ENCODE measurements around the gene ANKRD27.
"Not testable (repeated sequence)": the region's sequence is repeated elsewhere in the genome, so short reads cannot be mapped to it uniquely, and the experiment has no call there.

ANKRD27 gene

GRCh38 chr19:32688311-32688710 lies 13.3 kb upstream of the ANKRD27 start:
- DNase-seq: no peak

GRCh38 chr19:32687681-32688080 lies 12.7 kb upstream of the ANKRD27 start:
- no peak for DNase-seq

GRCh38 chr19:32686847-32687475 lies 12.0 kb upstream of the ANKRD27 start:
- no peak for DNase-seq

- no peak for DNase-seq
These were observed 7.3 kb upstream of the ANKRD27 start for GRCh38 chr19:32682317-32682716.

DNA sequence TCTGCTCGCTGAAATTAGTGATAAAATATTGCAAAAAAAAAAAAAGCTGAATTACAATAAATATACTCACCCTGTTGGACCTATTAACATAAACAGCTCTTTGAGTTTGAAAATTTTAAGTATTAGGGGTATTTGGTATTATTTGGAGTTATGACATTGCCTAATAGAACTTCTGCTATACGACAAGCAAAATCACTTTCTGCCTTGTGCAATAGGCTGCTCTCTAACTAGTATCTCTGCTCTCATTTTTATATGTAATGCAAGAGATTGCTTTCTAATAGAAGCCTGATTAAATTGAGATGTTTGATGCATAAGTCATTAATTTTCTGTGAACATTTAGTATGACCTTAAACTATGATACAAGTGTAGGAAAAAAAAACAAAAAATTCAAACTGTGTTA lies 6.0 kb upstream of the ANKRD27 start:
- DNase-seq: no peak

DNA sequence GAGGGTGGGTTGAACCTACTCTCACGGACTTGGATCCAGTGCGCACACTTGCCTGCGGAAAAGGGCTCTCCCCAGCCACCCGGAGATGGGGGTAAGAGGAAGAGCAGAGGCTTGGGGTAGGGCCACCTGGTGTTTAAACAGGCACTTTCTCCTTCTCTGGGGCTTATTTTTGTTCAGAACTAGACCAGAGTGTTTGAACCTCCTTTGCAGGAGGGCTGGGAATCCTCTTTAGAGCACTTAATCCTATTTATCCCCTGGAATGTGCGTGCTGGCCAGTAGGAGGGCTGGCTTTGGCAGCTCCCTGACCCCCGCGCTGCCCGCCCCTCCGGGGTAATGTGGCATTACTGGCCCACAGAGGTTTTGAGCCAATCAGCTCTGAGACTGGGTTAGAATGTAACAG lies 2.7 kb upstream of the ANKRD27 start:
- DNase-seq: no peak

- DNase-seq: no peak
These were observed 1.9 kb upstream of the ANKRD27 start for GRCh38 chr19:32676895-32677359.

DNA sequence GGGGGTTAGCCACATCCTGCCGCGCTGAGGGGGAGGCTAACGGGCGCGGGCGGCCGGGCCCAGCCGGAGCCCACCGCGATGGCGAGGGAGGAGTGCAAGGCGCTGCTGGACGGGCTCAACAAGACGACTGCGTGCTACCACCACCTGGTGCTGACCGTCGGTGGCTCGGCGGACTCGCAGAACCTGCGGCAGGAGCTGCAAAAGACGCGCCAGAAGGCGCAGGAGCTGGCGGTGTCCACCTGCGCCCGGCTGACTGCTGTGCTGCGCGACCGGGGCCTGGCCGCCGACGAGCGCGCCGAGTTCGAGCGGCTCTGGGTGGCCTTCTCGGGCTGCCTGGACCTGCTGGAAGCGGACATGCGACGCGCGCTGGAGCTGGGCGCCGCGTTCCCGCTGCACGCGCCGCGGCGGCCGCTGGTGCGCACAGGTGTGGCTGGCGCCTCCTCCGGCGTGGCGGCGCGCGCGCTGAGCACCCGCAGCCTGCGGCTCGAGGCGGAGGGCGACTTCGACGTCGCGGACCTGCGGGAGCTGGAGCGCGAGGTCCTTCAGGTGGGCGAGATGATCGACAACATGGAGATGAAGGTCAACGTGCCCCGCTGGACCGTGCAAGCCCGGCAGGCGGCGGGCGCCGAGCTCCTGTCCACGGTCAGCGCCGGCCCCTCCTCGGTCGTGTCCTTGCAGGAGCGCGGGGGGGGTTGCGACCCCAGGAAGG lies 1.4 kb upstream of the ANKRD27 start:
- DNase-seq: no peak

DNA sequence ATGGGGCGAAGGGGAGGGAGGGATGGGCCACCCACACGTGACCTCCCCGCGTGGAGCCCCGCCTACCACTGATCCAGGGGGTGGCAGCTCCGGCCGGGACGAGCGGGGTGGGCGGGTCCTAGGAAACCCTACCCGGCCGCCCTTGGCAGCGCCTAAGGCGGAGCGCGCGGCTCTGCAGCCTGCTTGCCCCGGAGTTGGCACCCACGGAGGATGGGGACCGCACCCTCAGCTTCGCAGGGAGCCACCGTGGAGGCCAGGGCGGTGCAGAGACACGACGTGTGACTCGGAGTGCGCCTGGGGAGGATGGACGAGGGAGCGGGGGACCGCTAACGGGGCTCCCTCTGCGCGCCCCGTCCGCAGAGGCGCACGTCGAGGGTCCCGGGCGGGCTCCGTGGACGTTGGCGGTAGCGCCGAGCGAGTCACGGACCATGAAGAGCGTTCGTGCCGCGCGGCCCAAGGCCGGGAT lies 773 bp upstream of the ANKRD27 start, which contains the start of gene RGS9BP:
Gene RGS9BP, plus strand, starts transcription at position 129 of the 466 bp plus-strand sequence. CDS start 416 bp downstream, outside the sequence.
- DNase-seq: peak; percentile 53

DNA sequence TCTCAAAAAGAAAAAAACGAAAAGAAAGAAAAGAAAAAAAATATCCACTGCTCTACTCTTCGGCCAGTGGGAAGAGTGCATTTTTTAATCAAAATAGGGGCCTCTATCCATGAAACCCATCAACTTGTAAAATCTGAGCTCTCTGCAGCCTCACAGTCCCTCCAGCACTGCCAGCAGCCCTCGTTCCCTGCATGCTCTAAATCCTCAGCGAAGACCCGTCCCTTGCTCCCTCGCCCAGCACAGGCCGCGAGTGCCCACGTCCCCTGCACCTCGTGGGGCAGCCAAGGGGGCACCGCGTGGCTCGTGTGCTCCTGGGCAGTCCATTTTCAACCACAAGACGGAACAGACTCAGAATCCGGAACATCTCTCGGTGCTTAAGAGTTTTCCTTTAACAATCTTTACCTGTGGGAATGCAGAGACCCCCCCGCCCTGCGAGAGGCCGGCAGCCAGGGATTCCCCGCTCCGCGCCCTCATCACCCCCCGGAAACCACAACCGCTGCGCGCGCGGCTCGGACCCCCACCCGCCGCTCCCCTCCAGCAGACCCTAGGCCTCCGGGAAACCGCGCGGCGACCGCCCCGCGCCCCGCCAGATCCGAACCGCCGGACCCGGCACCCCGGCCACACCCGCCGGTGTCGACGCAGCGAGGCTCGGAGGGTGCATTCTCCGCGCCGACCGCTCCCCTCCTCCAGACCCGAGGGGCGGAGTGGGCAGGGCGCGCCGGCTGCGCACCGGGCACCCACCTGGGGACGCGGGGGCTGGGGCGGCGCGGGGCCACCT lies 638 bp downstream of the ANKRD27 start:
- DNase-seq: no peak

GRCh38 chr19:32673573-32673972 lies 1.4 kb downstream of the ANKRD27 start:
- DNase-seq: no peak

DNA sequence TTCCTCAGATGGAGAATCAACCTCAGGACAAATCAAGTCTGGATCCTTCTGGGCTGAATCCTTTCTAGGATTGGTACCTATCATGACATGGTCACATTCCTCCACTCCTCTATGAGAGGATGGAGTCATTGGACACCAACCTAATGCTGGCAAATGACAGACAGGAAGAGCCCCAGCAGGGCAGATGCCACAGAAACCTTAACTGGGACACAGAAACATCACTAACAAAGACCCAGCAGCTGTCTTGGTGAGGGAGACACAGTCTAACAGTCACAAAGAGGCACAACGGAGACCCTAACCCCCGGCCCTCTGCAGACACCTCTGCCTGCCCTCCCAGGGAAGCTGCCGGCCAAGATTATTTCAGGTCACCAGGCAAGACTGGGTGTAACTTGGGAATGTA lies 2.1 kb downstream of the ANKRD27 start:
- no peak for DNase-seq

- DNase-seq: no peak
These were observed 2.9 kb downstream of the ANKRD27 start for GRCh38 chr19:32671883-32672593.

GRCh38 chr19:32669310-32669709 lies 5.7 kb downstream of the ANKRD27 start:
- DNase-seq: no peak

DNA sequence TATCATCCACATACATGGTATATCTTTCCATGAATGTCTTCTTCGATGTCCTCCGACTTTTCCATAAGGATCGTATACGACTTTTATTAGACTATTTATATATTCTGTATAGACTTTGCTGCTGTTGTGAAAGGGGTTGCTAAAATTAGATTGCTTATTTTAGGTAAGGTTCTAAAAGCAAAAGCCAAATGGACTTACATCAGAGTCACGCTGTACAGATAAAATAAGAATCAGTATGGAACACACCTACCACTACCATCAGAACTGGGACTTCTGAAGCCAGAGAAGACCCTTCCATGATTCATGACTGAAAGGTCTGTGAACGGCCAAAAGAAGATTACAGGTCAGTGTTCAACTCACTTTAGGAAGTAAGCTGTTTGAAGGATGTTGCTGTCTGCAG lies 8.9 kb downstream of the ANKRD27 start:
- no peak for DNase-seq

DNA sequence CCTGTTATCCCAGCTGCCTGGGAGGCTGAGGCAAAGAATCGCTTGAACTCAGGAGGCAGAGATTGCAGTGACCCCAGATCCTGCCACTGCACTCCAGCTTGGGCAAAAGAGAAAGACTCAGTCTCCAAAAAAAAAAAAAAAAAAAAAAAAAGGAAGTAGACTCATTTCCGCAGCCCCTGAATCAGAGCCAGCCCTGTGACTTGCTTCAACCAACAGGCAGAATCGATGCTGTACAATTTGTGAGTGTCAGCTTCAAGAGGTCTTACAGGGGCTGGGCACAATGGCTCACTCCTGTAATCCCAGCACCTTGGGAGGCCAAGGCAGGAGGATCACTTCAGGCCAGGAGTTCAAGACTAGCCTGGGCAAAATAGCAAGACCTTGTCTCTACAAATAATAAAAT lies 12.8 kb downstream of the ANKRD27 start:
- no peak for DNase-seq

- no peak for DNase-seq
These were observed 13.7 kb downstream of the ANKRD27 start for GRCh38 chr19:32661318-32661717.

GRCh38 chr19:32658527-32658926 lies 16.5 kb downstream of the ANKRD27 start:
- DNase-seq: no peak

- no peak for DNase-seq
These were observed 16.9 kb downstream of the ANKRD27 start for GRCh38 chr19:32658075-32658474.

GRCh38 chr19:32656379-32656778 lies 18.6 kb downstream of the ANKRD27 start:
- not testable (repeated sequence) for DNase-seq

DNA sequence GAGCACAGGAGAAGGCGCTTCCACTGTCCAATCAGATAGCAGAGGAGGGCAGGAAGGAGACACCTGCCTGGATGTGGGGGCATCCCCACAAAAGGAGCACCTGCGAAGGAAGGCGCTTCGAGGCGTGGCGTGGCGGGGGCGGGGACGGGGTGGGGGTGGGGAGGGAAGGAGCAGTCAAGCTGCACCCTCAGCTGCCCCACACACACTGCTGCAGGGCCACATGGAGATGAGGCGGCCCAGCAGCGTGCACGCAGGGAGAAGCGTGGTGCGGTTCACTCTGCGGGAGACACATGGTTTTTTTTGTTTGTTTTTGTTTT lies 21.4 kb downstream of the ANKRD27 start:
- no peak for DNase-seq

DNA sequence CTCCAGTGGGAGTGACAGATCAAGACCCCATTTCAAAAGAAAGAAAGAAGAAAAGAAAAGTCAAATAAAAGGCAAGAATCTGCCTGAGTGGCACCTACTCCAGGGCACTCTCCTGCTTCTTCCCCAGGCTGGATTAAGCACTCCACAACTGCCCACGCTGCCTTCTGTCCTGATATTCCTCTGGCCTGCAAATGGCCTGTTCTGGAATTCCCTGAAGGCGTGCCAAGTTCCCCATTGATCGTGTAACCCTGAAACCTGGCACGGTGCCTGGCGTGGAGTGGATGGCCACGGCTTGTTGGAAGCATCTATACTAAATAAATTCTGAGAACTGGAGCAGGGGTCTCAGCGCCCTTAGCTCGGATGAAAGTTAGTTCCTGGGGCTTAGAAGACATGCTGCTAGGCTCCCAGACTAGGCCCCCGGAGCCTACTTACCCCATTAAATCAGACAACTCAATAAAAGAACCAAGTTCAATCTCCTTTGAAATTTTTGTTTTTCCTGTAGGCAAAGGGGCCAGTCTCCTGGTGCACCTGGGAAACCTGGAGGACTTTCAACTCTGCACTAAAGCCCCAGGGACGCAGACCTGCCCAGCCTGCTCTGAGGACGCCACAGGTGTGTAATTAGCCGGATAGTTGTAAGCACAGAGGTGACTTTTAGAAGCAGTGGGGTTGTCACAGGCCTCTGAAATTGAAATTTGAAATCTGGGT lies 21.9 kb downstream of the ANKRD27 start:
- no peak for DNase-seq

All from activated CD4-positive, alpha-beta T cell treated with anti-CD3 and anti-CD28 coated beads for 1 hour (primary cell).